Liver (tissue), 9 donors: Measurements from ENCODE around the gene CCDC92. TPM values are rescaled to one million over a fixed set of nuclear protein-coding genes. Genes with fewer than 3 reads are reported as not detected.
"Not testable (repeated sequence)": the region's sequence is repeated elsewhere in the genome, so short reads cannot be mapped to it uniquely, and the experiment has no call there.

Experiments used
- DNase-seq: peaks from one replicate; pipeline ENCODE4 v3.0.0-alpha.2; 2017; ENCODE audit warnings: low spot score
- H3K27ac ChIP-seq, 2 donors: one replicate each; pipeline ENCODE4 v1.7.0; 2013; ENCODE audit warnings: inconsistent platforms in 2 of 2, low read length in 2 of 2, control low read depth in 1 of 2, low read depth in 1 of 2, mild to moderate bottlenecking in 1 of 2
- H3K27me3 ChIP-seq, 4 donors: one replicate each; pipeline versions ENCODE4 v1.6.1 to v1.7.0; 2013; ENCODE audit warnings: low read length in 3 of 4, inconsistent platforms in 1 of 4, mild to moderate bottlenecking in 1 of 4, moderate library complexity in 1 of 4; ENCODE audit not compliant: control insufficient read depth in 4 of 4, insufficient read depth in 4 of 4
- H3K36me3 ChIP-seq, 4 donors: one replicate each; pipeline versions ENCODE4 v1.6.1 to v1.7.0; 2013; ENCODE audit warnings: low read length in 3 of 4, mild to moderate bottlenecking in 3 of 4, low read depth in 1 of 4, moderate library complexity in 1 of 4; ENCODE audit not compliant: control insufficient read depth in 4 of 4, insufficient read depth in 3 of 4
- H3K4me1 ChIP-seq, 4 donors: one replicate each; pipeline versions ENCODE4 v1.6.1 to v1.7.0; 2013; ENCODE audit warnings: low read length in 3 of 4, mild to moderate bottlenecking in 3 of 4, moderate library complexity in 1 of 4; ENCODE audit not compliant: control insufficient read depth in 4 of 4, insufficient read depth in 4 of 4
- H3K4me3 ChIP-seq, 3 donors: one replicate each; pipeline versions ENCODE4 v1.6.1 to v1.7.0; 2013; ENCODE audit warnings: low read length in 3 of 3, control low read depth in 1 of 3, low read depth in 1 of 3, mild to moderate bottlenecking in 1 of 3
- H3K9ac ChIP-seq, 2 donors: one replicate each; pipeline ENCODE4 v1.7.0; 2013; ENCODE audit warnings: low read length in 2 of 2, mild to moderate bottlenecking in 2 of 2, moderate library complexity in 2 of 2, control low read depth in 1 of 2, low read depth in 1 of 2
- H3K9me3 ChIP-seq, 4 donors: one replicate each; pipeline versions ENCODE4 v1.6.1 to v1.7.0; 2013; ENCODE audit warnings: low read length in 3 of 4; ENCODE audit not compliant: control insufficient read depth in 4 of 4
- CTCF ChIP-seq: fragments of 150-350 bp; IDR thresholded peaks from 2 replicates; pipeline ENCODE4 v1.5.1; 2017; ENCODE audit warnings: improper control_type of control experiment, low read depth, low read length; ENCODE audit not compliant: missing input control
- FOXA1 ChIP-seq: IDR thresholded peaks from 2 replicates; pipeline ENCODE4 v1.6.1; 2016; ENCODE audit warnings: antibody characterized with exemption
- FOXA2 ChIP-seq: IDR thresholded peaks from 2 replicates; pipeline ENCODE4 v1.6.1; 2016; ENCODE audit warnings: antibody characterized with exemption
- GABPA ChIP-seq, 2 donors: IDR thresholded peaks in 1 of 2; conservative IDR thresholded peaks in 1 of 2; 2 replicates each; pipeline ENCODE4 v1.6.1; 2016; ENCODE audit warnings: antibody characterized with exemption in 2 of 2, mild to moderate bottlenecking in 1 of 2, moderate library complexity in 1 of 2
- HNF4A ChIP-seq, 2 donors: conservative IDR thresholded peaks; 2 replicates each; pipeline ENCODE4 v1.6.1; 2016; ENCODE audit warnings: antibody characterized with exemption in 2 of 2, mild to moderate bottlenecking in 2 of 2
- HNF4G ChIP-seq: IDR thresholded peaks from 2 replicates; pipeline ENCODE4 v1.6.1; 2016; ENCODE audit warnings: antibody characterized with exemption
- JUND ChIP-seq, 2 donors: IDR thresholded peaks; 2 replicates each; pipeline ENCODE4 v1.6.1; 2016; ENCODE audit warnings: antibody characterized with exemption in 2 of 2
- MAX ChIP-seq: IDR thresholded peaks from 2 replicates; pipeline ENCODE4 v1.6.1; 2016; ENCODE audit warnings: antibody characterized with exemption
- NR2F2 ChIP-seq: IDR thresholded peaks from 2 replicates; pipeline ENCODE4 v1.6.1; 2016; ENCODE audit warnings: antibody characterized with exemption
- RAD21 ChIP-seq, 2 donors: IDR thresholded peaks; 2 replicates each; pipeline ENCODE4 v1.6.1; 2016; ENCODE audit warnings: antibody characterized with exemption in 2 of 2, mild to moderate bottlenecking in 2 of 2
- REST ChIP-seq: IDR thresholded peaks from 2 replicates; pipeline ENCODE4 v1.6.1; 2016; ENCODE audit warnings: antibody characterized with exemption, mild to moderate bottlenecking
- RXRA ChIP-seq, 2 donors: IDR thresholded peaks; 2 replicates each; pipeline ENCODE4 v1.6.1; 2017 to 2018; ENCODE audit warnings: antibody characterized with exemption in 2 of 2, mild to moderate bottlenecking in 1 of 2
- TAF1 ChIP-seq: conservative IDR thresholded peaks from 2 replicates; pipeline ENCODE4 v1.6.1; 2016; ENCODE audit warnings: antibody characterized with exemption, mild to moderate bottlenecking
- YY1 ChIP-seq: IDR thresholded peaks from 2 replicates; pipeline ENCODE4 v1.6.1; 2016; ENCODE audit warnings: antibody characterized with exemption, mild to moderate bottlenecking
- ZBTB33 ChIP-seq: IDR thresholded peaks from 2 replicates; pipeline ENCODE4 v1.6.1; 2016; ENCODE audit warnings: antibody characterized with exemption
- WGBS: extraction: QIAGEN DNeasy Blood & Tissue Kit; methylation state at CpG from one replicate; pipeline ENCODE4 v1.1.7; 2013; 5-methylcytosine and 5-hydroxymethylcytosine counted together
- polyA plus RNA-seq, 2 donors: library from polyadenylated mRNA; stranded (reverse) in 1 of 2; unstranded in 1 of 2; fragments of 200-250 nt in 1 of 2; fragments of >200 nt in 1 of 2; fragmentation: Nextera tagmentation in 1 of 2; extraction: Ambion mirVana in 1 of 2; gene quantifications; one replicate each; pipeline versions ENCODE4 v1.2.1 to v1.2.3, GENCODE V29; 2013 to 2015
- total RNA-seq, 2 donors: library from RNA; depleted of rRNA; stranded (reverse); fragments of >200 nt; gene quantifications; one replicate each; pipeline ENCODE4 v1.2.3, GENCODE V29; 2014
- donor health status: healthy.
- donor health status: healthy.
- donor health status: healthy.
- donor health status: healthy.
- donor health status: healthy.

Gene CCDC92
- total and polyA plus RNA-seq, 4 donors = 2.1 to 14.6 (median 9.3) TPM

GRCh38 chr12:123912415-123913380 lies 59.9 kb downstream of the CCDC92 start:
- Histone ChIP-seq H3K4me3 (no peak overlapping the region), H3K9me3 (no peaks in the 10 kb centered on the region), H3K27ac (no peak overlapping the region), H3K9ac (no peak overlapping the region), H3K27me3 (no peaks in the 10 kb centered on the region), H3K4me1 (no peaks in the 10 kb centered on the region), H3K36me3 (no peaks in the 10 kb centered on the region)
- no peak for TF ChIP-seq MAX
- TF ChIP-seq RAD21 (IDR thresholded peaks at IDR 0.05) = no peak
- TF ChIP-seq RXRA (IDR thresholded peaks at IDR 0.05) = no peak
- no peak for TF ChIP-seq TAF1
- TF ChIP-seq CTCF = no peak
- no peak for TF ChIP-seq GABPA (IDR thresholded peaks at IDR 0.05 in 1 of 2, conservative IDR thresholded peaks at IDR 0.05 in 1 of 2)
- TF ChIP-seq FOXA1 = no peak
- no peak for TF ChIP-seq HNF4A (conservative IDR thresholded peaks at IDR 0.05)
- no peak for TF ChIP-seq YY1
- TF ChIP-seq JUND (IDR thresholded peaks at IDR 0.05) = no peak
- DNase-seq = no peak
- WGBS = 79% methylated on average over 25 of the region's 25 CpGs

- H3K9me3 ChIP-seq, DNase-seq, H3K27me3 ChIP-seq, H3K4me1 ChIP-seq, H3K4me3 ChIP-seq, H3K36me3 ChIP-seq, H3K27ac ChIP-seq, H3K9ac ChIP-seq: not testable (repeated sequence)
- WGBS = 82% methylated on average over 9 of the region's 9 CpGs
Observed at GRCh38 chr12:123911672-123912409, 60.8 kb downstream of the CCDC92 start.

- DNase-seq = no peak
- Histone ChIP-seq H3K9ac (no peak overlapping the region), H3K4me3 (no peak overlapping the region), H3K4me1 (no peaks in the 10 kb centered on the region), H3K27ac (no peak overlapping the region), H3K9me3 (no peaks in the 10 kb centered on the region), H3K27me3 (no peaks in the 10 kb centered on the region), H3K36me3 (no peaks in the 10 kb centered on the region)
- 61% methylated on average over 5 of the region's 5 CpGs for WGBS
- TF ChIP-seq CTCF = no peak
- no peak for TF ChIP-seq FOXA1
- no peak for TF ChIP-seq HNF4A (conservative IDR thresholded peaks at IDR 0.05)
- no peak for TF ChIP-seq GABPA (IDR thresholded peaks at IDR 0.05 in 1 of 2, conservative IDR thresholded peaks at IDR 0.05 in 1 of 2)
- no peak for TF ChIP-seq REST
- TF ChIP-seq HNF4G = no peak
- TF ChIP-seq RAD21 (IDR thresholded peaks at IDR 0.05) = no peak
- TF ChIP-seq ZBTB33 = no peak
- TF ChIP-seq RXRA (IDR thresholded peaks at IDR 0.05) = no peak
- no peak for TF ChIP-seq NR2F2
- TF ChIP-seq FOXA2 = no peak
- TF ChIP-seq JUND (IDR thresholded peaks at IDR 0.05) = no peak
Observed at GRCh38 chr12:123910761-123911193, 61.9 kb downstream of the CCDC92 start.
